OCI-M2 (cell line): ENCODE measurements around the gene MAPK8IP1.

ENCODE experiments used
- DNase-seq: peaks from one replicate; lab custom pipeline; 2025; ENCODE audit not compliant: unreplicated experiment; lab: John Stamatoyannopoulos, UW

Gene MAPK8IP1

GRCh38 chr11:45859661-45860140, 25.8 kb upstream of the MAPK8IP1 start:
- DNase-seq, result no peak

DNA sequence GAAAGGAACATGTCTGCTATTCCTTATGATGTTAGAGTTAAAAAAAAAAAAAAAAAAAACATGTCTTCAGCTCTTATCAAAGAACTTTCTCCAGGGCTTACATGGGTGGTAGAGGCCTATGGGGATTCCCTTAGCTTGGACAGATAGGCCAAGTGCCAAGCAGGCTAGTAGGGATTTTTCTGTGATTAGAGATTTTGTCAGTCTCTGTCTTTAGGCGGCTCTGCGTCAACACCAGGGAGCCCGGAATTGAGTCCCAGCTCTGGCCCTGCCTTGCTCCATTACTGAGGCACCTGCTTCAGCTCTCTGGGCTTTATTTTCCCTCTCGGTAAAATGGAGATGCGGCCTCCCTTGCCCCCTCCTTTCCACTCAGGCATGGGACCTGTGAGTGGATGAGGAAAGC, 25.1 kb upstream of the MAPK8IP1 start:
- no peak for DNase-seq

GRCh38 chr11:45860764-45861510, 24.5 kb upstream of the MAPK8IP1 start:
- DNase-seq, result no peak

DNA sequence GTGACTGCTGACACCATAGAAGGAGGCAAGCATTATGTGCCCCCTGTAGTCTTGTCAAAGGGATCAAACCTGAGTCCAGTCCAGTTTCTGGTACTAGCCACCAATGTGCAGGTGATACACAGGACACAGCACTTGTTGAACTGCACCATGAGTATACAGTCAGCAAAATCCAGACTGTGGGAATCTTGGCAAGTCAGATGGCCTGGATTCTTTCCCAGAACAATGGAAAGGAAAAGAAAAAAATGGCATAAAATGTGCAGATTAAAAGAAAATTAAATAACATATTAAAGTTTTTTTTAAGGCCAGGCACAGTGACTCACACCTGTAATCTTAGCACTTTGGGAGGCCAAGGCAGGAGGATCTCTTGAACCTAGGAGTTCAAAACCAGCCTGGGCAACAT, 21.4 kb upstream of the MAPK8IP1 start:
- DNase-seq, result no peak

GRCh38 chr11:45869551-45869950, 15.9 kb upstream of the MAPK8IP1 start:
- DNase-seq, result no peak

DNA sequence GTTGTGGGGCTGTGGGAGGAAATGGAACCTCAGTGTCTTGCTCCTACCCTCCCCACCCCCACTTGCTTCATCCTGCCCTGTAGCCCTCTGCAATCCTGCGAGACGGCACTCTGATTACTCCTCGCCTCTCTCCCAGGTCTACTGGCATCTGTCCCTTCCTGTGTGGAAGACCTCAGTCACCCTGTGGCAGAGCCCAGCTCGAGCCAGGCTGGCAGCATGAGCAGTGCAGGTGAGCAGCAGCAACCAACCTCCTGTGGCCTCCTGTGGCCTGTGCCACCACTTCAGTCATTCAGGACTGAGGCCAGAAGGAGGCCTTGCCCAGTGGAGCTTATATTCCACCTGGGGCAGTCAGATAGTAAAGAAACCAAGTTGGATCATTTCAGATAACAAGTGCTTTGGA, 14.7 kb upstream of the MAPK8IP1 start:
- no peak for DNase-seq

- no peak for DNase-seq
Measured at GRCh38 chr11:45871638-45872037, 13.8 kb upstream of the MAPK8IP1 start.

GRCh38 chr11:45872651-45873356, 12.6 kb upstream of the MAPK8IP1 start:
- DNase-seq, result no peak

- no peak for DNase-seq
Measured at GRCh38 chr11:45876401-45876800, 9.1 kb upstream of the MAPK8IP1 start.

- no peak for DNase-seq
Measured at GRCh38 chr11:45877221-45877620, 8.2 kb upstream of the MAPK8IP1 start.

DNA sequence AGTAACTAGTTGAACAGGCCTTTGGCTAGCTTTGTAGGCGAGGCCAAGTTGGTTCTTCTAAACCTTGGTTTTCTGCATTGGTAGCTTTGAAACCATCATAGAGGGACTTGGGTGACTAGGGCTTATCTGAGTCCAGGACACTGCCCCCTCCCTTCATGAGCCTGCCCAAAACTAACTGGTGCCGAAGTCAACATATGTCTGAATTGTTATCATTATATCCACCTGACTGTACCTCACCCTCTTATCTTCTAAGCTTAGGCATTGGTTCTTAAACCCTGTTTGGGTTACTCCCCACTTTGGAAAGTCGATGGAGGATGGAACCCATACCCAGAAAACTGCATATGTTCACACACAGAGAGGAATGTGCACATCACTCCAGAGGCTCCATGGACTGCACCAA, 7.6 kb upstream of the MAPK8IP1 start:
- no peak for DNase-seq

- DNase-seq, result no peak
Measured at GRCh38 chr11:45879803-45880686, 5.4 kb upstream of the MAPK8IP1 start.

- DNase-seq, result no peak
Measured at GRCh38 chr11:45880772-45881570, 4.5 kb upstream of the MAPK8IP1 start.

- DNase-seq, result no peak
Measured at GRCh38 chr11:45881708-45882368, 3.6 kb upstream of the MAPK8IP1 start.

- DNase-seq, result no peak
Measured at GRCh38 chr11:45884596-45885185, 760 bp upstream of the MAPK8IP1 start.

DNA sequence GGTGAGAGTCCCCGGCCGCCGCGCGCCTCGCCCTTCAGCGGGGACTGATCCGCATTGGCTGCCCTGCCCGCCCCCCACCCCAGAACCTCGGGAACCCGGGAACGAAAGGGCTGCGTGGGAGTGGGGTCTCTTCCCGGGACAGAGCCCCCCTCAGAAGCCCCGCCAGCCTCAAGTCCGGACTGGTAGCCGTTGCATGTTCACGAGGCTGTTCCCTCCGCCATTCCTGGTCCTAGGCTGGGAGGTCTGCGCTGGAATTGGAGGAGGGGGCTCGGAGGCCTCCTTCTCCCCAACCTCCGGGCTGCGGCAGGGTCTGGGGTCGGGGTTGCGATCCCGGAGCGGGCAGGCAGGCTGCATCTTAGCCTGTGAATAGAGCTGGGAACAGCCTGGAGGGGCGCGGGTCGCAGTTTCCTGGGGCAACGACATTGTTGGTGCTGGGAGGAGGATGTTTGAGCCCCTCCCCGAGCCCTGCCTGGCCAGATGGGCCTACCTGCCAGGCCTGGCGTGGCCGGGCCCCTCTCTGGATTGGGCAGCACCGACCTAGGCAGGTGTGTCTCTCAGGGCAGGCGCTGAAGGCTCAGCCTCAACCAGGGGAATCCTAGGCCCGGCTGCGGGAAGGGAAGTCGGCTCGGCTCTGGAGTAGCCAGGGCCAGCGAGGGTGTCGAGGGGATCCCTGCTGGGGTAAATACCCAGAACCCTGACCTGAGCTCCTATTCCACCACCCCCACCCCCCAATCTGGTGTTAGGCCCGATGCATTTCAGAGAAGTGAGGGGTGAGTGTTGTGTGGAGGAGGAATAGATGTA, 670 bp downstream of the MAPK8IP1 start:
- no peak for DNase-seq

DNA sequence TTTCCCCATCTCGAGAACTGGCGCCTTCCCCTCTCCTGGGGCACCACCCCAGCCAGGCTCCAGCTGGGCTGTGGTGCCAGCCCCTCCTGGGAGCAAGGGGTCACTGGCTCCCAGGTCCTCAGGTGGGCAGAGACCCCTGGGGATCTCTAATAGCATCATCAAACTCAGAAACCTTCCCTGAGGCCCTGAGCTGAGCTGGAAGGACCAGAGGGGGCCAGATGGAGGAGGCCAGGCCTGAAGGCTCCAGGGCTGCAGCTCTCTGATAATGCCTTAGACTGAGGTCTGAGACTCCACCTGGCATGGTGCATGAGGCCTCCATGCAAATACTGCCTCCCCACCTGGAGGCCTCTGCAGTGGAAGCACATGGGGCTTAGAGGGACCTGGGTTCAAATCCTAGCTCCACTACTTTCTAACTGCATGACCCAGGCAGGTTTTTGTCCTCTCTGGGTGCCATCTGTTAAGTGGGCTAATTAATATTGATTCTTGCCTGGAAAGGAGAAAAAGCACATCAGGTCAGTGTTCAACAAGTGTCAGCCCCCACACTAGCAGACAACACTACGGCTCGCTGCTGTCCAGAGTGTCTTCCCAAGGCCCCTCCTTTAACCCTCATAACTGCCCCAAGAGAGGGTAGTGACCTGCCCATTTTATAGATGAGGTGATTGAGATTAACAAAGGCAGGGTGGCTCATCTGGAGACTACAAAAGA, 1.5 kb downstream of the MAPK8IP1 start:
- no peak for DNase-seq

DNA sequence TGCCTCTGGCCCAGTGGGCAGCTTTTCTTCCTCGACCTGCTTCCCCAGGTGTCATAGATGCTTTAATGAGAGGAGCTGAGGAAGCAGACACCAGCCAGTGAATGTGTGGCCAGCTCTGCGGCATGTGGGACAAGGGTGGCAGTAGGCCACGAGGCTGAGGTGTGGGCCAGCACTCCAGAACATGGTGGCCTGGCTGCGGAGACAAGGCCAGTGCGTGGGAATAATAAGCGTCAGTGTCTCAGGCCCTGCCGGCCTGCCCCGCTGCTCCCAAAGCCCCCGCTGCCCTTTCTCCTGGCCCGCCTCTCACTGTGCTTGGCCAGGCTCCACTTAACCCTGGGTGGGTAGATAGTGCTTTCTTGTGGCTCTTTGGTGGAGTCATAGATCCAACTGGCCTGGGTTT, 2.1 kb downstream of the MAPK8IP1 start:
- DNase-seq, result no peak
